Endometrial microvascular endothelial cells (primary cell): ENCODE measurements around the gene OSBPL1A. TPM values are rescaled to one million over a fixed set of nuclear protein-coding genes. Genes with fewer than 3 reads are reported as not detected.

Source experiments
- in situ Hi-C: cut with HindIII; loops from 2 replicates; pipeline ENCODE4 v1.10.0; 2017; ENCODE audit warnings: low sequenced_read_pairs, low pct_unique_long_range_greater_than_20kb; ENCODE audit errors: inconsistent ontology term
- total RNA-seq: library from RNA; depleted of rRNA; stranded (reverse); fragments of >200 nt; gene quantifications from one replicate; pipeline ENCODE4 v1.2.3, GENCODE V29; 2015; ENCODE audit errors: inconsistent ontology term

Gene OSBPL1A
- 24.6 TPM for total RNA-seq

DNA sequence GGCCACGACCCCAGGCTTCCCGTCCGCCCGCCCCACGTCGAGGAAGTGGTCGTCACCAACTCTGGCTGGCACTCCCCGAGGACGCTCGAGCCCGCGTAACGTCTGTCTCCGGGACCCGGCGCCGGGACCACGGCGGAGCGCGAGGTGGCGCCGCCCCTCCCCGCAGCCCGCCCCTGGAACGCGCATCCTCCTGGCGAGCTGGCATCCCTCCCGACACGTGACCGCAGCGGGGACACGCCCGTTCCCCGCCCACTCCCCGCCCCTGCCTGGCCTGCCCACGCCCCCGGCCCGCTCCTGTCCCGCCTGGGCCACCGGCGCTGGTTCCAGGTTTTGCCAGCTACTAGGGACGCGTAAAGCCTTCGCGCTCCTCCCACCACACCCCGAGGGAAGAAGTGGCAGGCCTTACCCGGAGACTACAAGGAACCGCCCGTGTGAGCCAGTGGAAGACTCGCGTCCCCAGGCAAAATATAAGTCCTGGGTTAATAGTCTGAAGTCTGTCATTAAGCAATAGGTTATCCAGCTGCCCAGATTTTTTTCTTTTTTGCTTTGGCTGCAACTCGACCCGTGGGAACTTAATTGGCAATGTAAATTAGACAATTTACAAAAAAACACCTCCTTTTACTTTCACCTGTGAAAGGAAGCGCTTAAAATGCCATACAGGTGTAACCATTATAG is at the start of gene OSBPL1A:
Gene OSBPL1A (minus strand): TSS at position 131 of the 675 bp plus-strand sequence. CDS start 20,291 bp downstream, outside the sequence.
- in situ Hi-C loops = no loop called here

- in situ Hi-C loops = no loop called here
Measured at GRCh38 chr18:24446953-24447538, 49.4 kb upstream of the OSBPL1A start.

DNA sequence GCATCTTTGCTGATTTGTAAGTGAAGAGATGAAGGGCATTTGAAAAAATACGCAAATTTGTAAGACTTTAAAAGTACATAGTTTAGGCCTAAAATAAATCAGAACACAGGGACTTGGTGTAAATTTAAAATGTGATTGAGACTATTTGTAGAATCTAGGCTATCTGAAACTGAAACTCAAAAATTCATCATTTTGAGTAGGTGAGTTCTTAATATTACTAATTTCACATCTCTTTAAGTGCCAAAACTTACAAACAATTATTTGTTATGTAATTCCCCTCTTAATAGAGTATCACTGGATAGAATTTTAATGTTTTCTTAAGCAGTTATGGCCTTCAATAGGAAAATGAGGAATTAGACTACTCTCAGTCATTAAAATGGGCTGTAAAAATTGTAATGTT is 48.8 kb upstream of the OSBPL1A start:
- in situ Hi-C loops = no loop called here

- in situ Hi-C loops = no loop called here
Measured at GRCh38 chr18:24443870-24444269, 46.2 kb upstream of the OSBPL1A start.

- in situ Hi-C loops = no loop called here
Measured at GRCh38 chr18:24436939-24437338, 39.3 kb upstream of the OSBPL1A start.

- in situ Hi-C loops = no loop called here
Measured at GRCh38 chr18:24432618-24433017, 35.0 kb upstream of the OSBPL1A start.

GRCh38 chr18:24429188-24429587 is 31.6 kb upstream of the OSBPL1A start:
- in situ Hi-C loops = no loop called here

- in situ Hi-C loops = no loop called here
Measured at GRCh38 chr18:24428709-24429108, 31.1 kb upstream of the OSBPL1A start.

DNA sequence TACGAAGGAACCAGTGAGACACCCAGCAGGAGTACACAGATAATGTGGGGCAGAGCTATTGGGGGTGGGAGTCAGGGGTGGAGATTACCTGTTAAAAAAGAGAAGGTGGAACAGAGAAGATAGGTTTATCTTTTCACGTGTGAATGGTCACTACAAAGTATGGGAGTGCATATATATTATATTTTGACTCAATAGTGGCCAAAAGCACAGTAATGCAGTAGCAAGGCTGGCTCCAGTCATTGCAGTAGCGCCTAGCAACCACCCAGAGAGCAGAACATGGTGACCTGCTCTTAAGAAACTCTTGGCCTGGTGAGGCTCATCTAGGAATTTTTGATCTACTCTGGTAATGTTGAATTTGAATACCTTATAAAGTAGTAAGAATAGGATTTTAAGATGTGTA is 29.9 kb upstream of the OSBPL1A start:
- in situ Hi-C loops = no loop called here

- in situ Hi-C loops = no loop called here
Measured at GRCh38 chr18:24426398-24427294, 29.0 kb upstream of the OSBPL1A start, which contains the start of gene IMPACT. TSS of gene IMPACT (plus strand) at chr18:24426670. CDS start at chr18:24426757, 87 bp downstream.

- in situ Hi-C loops = no loop called here
Measured at GRCh38 chr18:24426073-24426397, 28.4 kb upstream of the OSBPL1A start.

GRCh38 chr18:24421831-24422230 is 24.2 kb upstream of the OSBPL1A start:
- in situ Hi-C loops = no loop called here

- in situ Hi-C loops = no loop called here
Measured at GRCh38 chr18:24420551-24420950, 22.9 kb upstream of the OSBPL1A start.

DNA sequence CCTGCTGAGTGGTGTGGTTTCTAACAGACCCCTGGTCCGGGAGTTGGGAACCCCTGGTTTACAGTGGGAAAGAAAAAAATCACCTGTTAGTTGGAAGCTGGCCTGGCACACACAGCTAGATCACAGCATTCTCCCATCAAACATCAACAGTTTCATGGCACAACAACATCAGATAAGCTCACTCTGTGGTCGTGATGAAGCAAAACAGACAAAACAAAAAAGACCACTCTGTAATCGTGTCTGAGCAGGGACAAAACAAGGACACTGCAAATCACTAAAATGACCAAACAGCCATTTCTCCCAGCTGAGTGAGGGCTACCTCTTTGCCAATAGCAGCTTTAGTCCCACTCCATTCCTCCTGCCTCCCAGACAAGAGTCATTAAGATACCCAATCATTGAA is 19.9 kb upstream of the OSBPL1A start:
- in situ Hi-C loops = no loop called here

GRCh38 chr18:24414349-24415003 is 16.9 kb upstream of the OSBPL1A start:
- in situ Hi-C loops = no loop called here

DNA sequence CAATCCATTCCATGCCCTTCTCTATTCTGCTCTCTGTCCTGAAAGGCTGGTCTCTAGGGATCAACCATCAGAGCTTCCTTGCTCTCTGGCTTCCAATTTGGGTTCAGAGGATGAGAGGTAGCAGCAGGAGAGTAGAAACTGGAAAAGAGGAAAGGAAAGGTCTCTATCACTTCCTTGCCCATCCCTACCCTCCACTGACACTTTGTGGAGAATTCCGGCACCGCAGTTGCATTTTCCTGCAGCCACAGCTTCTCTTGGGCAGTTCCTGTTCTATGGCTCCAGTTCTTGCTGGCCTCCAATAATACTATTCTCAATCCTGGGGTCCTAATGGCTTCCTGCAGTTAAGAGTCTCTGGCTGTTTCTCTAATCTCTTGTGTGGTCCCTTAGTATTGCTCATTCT is 15.5 kb upstream of the OSBPL1A start:
- in situ Hi-C loops = no loop called here

DNA sequence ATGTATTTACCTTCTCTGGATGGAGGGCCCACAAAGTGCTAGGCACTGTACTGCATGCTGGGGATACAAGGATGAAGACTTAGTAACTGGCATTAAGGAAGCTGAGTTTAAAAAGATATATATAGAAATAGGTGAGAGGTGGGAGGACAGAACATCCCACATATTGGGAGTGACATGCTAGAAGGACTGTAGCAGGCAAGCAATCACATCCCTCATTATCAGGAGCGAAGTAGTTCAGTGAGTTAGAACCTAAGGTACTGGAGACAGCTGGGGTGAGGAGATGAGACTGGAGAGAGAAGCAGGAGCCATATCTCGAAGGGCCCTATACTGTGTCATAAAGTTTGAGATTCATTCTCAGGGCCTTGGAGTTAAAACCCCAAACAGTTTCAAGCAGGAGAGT is 10.9 kb upstream of the OSBPL1A start:
- in situ Hi-C loops = no loop called here

DNA sequence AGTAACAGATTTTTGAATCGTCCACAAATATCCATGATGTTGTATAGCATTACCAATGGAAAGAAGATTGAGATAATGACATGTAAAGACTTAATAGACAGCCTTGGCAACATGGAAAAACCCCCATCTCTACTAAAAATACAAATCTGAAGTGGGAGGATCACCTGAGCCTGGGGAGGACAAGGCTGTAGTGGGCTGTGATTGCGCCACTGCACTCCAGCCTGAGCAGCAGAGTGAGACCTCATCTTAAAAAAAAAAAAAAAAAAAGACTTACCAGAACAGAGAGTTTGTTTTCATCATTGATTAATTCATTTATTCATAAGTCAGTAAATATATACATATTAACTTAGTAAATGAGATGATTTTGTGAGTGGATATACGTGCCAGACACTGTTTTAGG is 7.0 kb upstream of the OSBPL1A start:
- in situ Hi-C loops = no loop called here

DNA sequence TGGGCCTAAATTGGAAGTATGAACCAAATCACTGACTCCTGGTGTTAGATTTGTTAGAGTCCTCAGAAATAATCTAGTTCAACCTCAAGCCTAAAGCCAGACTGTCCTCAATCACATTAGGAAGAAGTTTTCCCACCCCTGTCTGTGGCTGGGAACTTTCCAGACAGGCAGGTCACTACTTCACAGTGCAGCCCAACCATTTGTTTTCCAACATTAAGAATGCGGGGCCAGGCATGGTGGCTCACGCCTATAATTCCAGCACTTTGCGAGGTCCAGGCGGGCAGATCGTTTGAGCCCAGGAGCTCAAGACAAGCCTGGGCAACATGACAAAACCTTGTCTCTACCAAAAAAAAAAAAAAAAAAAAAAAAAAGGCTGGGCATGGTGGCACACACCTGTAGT is 5.5 kb upstream of the OSBPL1A start:
- in situ Hi-C loops = no loop called here
